HepG2 (cell line): ENCODE data around the gene DNAJC8. TPM values are rescaled to one million over a fixed set of nuclear protein-coding genes. Genes with fewer than 3 reads are reported as not detected.

ENCODE experiments used
- ATAC-seq: fragments of 200-7000 bp; cut with Tn5 transposase; 3 replicates; pipeline ENCODE4 v1.9.1; 2020; ENCODE audit warnings: mild to moderate bottlenecking, moderate library complexity
- BruUV-seq: library from RNA; stranded (reverse); fragments of 400-500 nt; replicated peaks from 2 replicates; lab custom pipeline; 2021; lab: Mats Ljungman, UMichigan
- CTCF ChIA-PET: fragments of 300-600 bp; formaldehyde crosslinking; extraction: SDS; loops from one replicate; lab custom pipeline; 2021; ENCODE audit warnings: low total read pairs, inconsistent platforms, low intra/inter-chr PET ratio; lab: Yijun Ruan, JAX
- POLR2A ChIA-PET: fragments of 350-600 bp; sonication (Branson Sonifier 250); formaldehyde crosslinking; loops from one replicate; lab custom pipeline; 2020; ENCODE audit warnings: antibody characterized with exemption, inconsistent platforms; lab: Yijun Ruan, JAX
- DNase-seq: peaks from one replicate; pipeline ENCODE4 v3.0.0-alpha.2; 2015; ENCODE audit warnings: low spot score
- FAIRE-seq: peaks from 3 replicates; lab custom pipeline; 2011; peaks lifted over from hg19 to GRCh38; lab: Jason Lieb, UNC
- H2AFZ ChIP-seq: one replicate; pipeline ENCODE4 v1.6.1; 2011; ENCODE audit warnings: low read length, inconsistent platforms
- H3K27ac ChIP-seq: fragments of 300-600 bp; 3 replicates; pipeline ENCODE4 v1.8.0; 2011; ENCODE audit warnings: mixed run types, mild to moderate bottlenecking, mixed read lengths, low read length, inconsistent platforms; ENCODE audit not compliant: insufficient read depth; ENCODE audit errors: extremely low read length
- H3K27me3 ChIP-seq, 2 experiments: fragments of 200-600 bp in 1 of 2; 2 replicates in 1 of 2; 3 replicates in 1 of 2; pipeline versions ENCODE4 v1.6.0 to v1.8.0; 2011; ENCODE audit warnings: low read length in 2 of 2, mild to moderate bottlenecking in 2 of 2, moderate library complexity in 2 of 2, inconsistent platforms in 1 of 2; ENCODE audit not compliant: insufficient read depth in 2 of 2, control insufficient read depth in 1 of 2
- H3K36me3 ChIP-seq, 2 experiments: fragments of 200-600 bp in 1 of 2; replicated peaks in 1 of 2; 2 replicates in 1 of 2; 3 replicates in 1 of 2; pipeline versions ENCODE4 v1.5.1 to v1.8.0; 2011; ENCODE audit warnings: low read length in 2 of 2, inconsistent platforms in 1 of 2; ENCODE audit not compliant: insufficient read depth in 2 of 2, control insufficient read depth in 1 of 2
- H3K4me1 ChIP-seq: 2 replicates; pipeline ENCODE4 v1.5.1; 2012; ENCODE audit warnings: low read length, inconsistent platforms; ENCODE audit not compliant: insufficient read depth
- H3K4me2 ChIP-seq: 2 replicates; pipeline ENCODE4 v1.6.0; 2011; ENCODE audit warnings: low read depth, low read length, inconsistent platforms
- H3K4me3 ChIP-seq, 3 experiments: fragments of 200-600 bp in 1 of 3; sonication (generic), shearing (Covaris generic) in 1 of 3; replicated peaks in 1 of 3; 2 replicates each; pipeline ENCODE4 v1.5.1; 2011 to 2016; ENCODE audit warnings: low read length in 3 of 3, inconsistent platforms in 2 of 3, low read depth in 2 of 3, mild to moderate bottlenecking in 2 of 3, control low read depth in 1 of 3, mixed read lengths in 1 of 3; ENCODE audit not compliant: insufficient read depth in 1 of 3
- H3K79me2 ChIP-seq: one replicate; pipeline ENCODE4 v1.6.1; 2011; ENCODE audit warnings: low read length, inconsistent platforms; ENCODE audit not compliant: insufficient read depth
- H3K9ac ChIP-seq: 2 replicates; pipeline ENCODE4 v1.6.0; 2011; ENCODE audit warnings: mild to moderate bottlenecking, low read depth, low read length, inconsistent platforms; ENCODE audit not compliant: insufficient read depth
- H3K9me3 ChIP-seq: 2 replicates; pipeline ENCODE4 v1.5.1; 2012; ENCODE audit warnings: mild to moderate bottlenecking, low read length
- H4K20me1 ChIP-seq: 2 replicates; pipeline ENCODE4 v1.6.0; 2011; ENCODE audit warnings: inconsistent platforms, mild to moderate bottlenecking, low read length, moderate library complexity; ENCODE audit not compliant: insufficient read depth
- CCDC6 ChIP-seq: sonication (generic); formaldehyde crosslinking; IDR thresholded peaks from 2 replicates; pipeline ENCODE4 v1.8.1; 2022; ENCODE audit warnings: mild to moderate bottlenecking, missing genetic modification reagents, moderate library complexity
- DBP ChIP-seq: sonication (generic); formaldehyde crosslinking; IDR thresholded peaks from 2 replicates; pipeline ENCODE4 v1.4.0; 2020; ENCODE audit warnings: missing genetic modification reagents; ENCODE audit errors: not compliant biosample characterization
- MED1 ChIP-seq: sonication (generic); formaldehyde crosslinking; IDR thresholded peaks from 2 replicates; pipeline ENCODE4 v1.4.0; 2020; ENCODE audit warnings: missing genetic modification reagents
- THYN1 ChIP-seq: sonication (generic); formaldehyde crosslinking; IDR thresholded peaks from 2 replicates; pipeline ENCODE4 v1.8.1; 2023; ENCODE audit warnings: low read depth, mild to moderate bottlenecking, moderate library complexity, missing genetic modification reagents, borderline replicate concordance
- YEATS4 ChIP-seq: sonication (generic); formaldehyde crosslinking; IDR thresholded peaks from 2 replicates; pipeline ENCODE4 v1.4.0; 2020; ENCODE audit warnings: missing genetic modification reagents, borderline replicate concordance
- ZNF329 ChIP-seq: sonication (generic); formaldehyde crosslinking; IDR thresholded peaks from 2 replicates; pipeline ENCODE4 v1.9.0; 2021; ENCODE audit warnings: low read depth, mild to moderate bottlenecking, missing genetic modification reagents
- WGBS: methylation state at CpG from one replicate; pipeline ENCODE4 v1.1.6; 2017; ENCODE audit warnings: low lambda C conversion rate; 5-methylcytosine and 5-hydroxymethylcytosine counted together
- in situ Hi-C: cut with HindIII; loops from 2 replicates; pipeline ENCODE4 v1.10.0; 2017; ENCODE audit warnings: low pct_unique_long_range_greater_than_20kb; ENCODE audit not compliant: extremely low pct_ligation_motif_present
- intact Hi-C: fragments of 100-400 bp; cut with micrococcal nuclease; formaldehyde crosslinking; loops from one replicate; pipeline ENCODE4 v1.10.0; 2022; ENCODE audit not compliant: unreplicated experiment
- polyA plus RNA-seq, 8 experiments: library from polyadenylated mRNA; depleted of rRNA in 3 of 8; stranded (reverse) in 7 of 8; unstranded in 1 of 8; fragments of >200 nt; fragmentation: Illumina TruSeq in 4 of 8; extraction: Trizol in 4 of 8; gene quantifications; 2 replicates each; pipeline versions ENCODE4 v1.2.1 to v1.2.3, GENCODE V29; 2011 to 2016; ENCODE audit warnings: low read depth in 4 of 8, missing spikeins in 1 of 8, mixed read lengths in 1 of 8; ENCODE audit not compliant: insufficient read depth in 1 of 8
- total RNA-seq, 5 experiments: library from RNA; depleted of rRNA; stranded (reverse); fragments of >200 nt; fragmentation: Illumina TruSeq; extraction: Trizol; gene quantifications; 2 replicates each; pipeline ENCODE4 v1.2.3, GENCODE V29; 2016; ENCODE audit warnings: low read depth in 1 of 5

The DNAJC8 gene
- total and polyA plus RNA-seq, 2 of the 13 experiments (the other 11 are each of a cell fraction or from before 2014, with no cell fraction given) = 54.5 to 126 TPM

DNA sequence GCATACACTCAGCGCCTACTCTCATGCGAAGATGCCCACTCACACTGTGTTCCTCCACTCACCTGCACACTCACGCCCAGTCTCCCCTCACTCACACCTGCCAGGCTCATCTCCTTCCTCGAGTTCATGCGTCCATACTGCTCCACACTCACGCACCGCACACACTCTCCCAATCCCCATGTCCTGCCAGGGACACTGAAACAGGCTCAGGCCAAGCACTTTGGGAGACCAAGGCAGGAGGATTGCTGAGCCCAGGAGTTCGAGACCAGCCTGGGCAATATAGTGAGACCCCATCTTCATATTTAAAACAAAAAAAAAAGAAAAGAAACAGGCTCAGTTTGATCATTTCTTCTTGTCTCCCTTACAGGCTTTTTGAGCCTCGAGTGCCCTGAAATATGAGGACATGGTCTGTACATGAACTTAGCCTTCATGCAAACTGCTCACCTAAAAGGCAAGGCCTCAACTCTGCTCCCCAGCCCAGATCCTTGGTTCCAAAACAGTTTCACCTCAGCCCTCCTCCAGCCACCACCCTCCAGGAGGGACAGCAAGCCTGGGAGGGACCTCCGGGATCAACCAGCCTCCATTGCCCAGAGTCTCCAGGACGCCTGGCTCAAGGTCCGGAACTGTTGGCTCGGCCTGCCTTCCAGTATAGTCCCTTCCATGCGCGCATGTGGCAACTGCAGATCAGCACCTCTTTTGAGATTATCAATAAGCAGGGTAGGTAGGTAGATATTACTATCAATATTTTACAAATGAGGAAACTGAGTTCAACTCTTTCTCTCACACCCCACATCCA lies 53.9 kb downstream of the DNAJC8 start:
- no peak for FAIRE-seq
- in situ Hi-C loops = no loop called here
- 68% methylated on average over 15 of the region's 15 CpGs for WGBS

More for the DNA sequence above, 53.9 kb downstream of the DNAJC8 start:
- Histone ChIP-seq H2AFZ (no peak overlapping the region), H3K4me3 (no peak overlapping the region), H3K9ac (no peak overlapping the region), H3K27ac (no peak overlapping the region), H3K36me3 (no peaks in the 10 kb centered on the region), H3K9me3 (no peaks in the 10 kb centered on the region), H4K20me1 (no peaks in the 10 kb centered on the region), H3K79me2 (no peaks in the 10 kb centered on the region), H3K27me3 (peaks cover 2 to 22% of the 10 kb centered on the region in 2 experiments; a peak in 3 of 5 replicates), H3K4me1 (peaks cover 15% of the 10 kb centered on the region), H3K4me2 (no peak overlapping the region)
- no peak for ATAC-seq
- intact Hi-C loops = no loop called here
- no TSS peak for BruUV-seq
- POLR2A ChIA-PET = no interaction called here
- CTCF ChIA-PET = no interaction called here
- no peak for DNase-seq
- TF ChIP-seq DBP (CRISPR knock-in tag) (no peak), MED1 (CRISPR knock-in tag) (no peak), YEATS4 (no peak), THYN1 (CRISPR knock-in tag) (no peak), CCDC6 (no peak), ZNF329 (CRISPR knock-in tag) (no peak)
